ENCODE data around the gene SMIM44.

SMIM44 gene

GRCh38 chr19:3475449-3475848 is 7.8 kb downstream of the SMIM44 start:
- no peak for DNase-seq

GRCh38 chr19:3474614-3475013 is 8.6 kb downstream of the SMIM44 start:
- DNase-seq: no peak

GRCh38 chr19:3474010-3474409 is 9.2 kb downstream of the SMIM44 start:
- no peak for DNase-seq

GRCh38 chr19:3471954-3472655 is 11.1 kb downstream of the SMIM44 start:
- DNase-seq: no peak

GRCh38 chr19:3470500-3471128 is 12.6 kb downstream of the SMIM44 start:
- no peak for DNase-seq

- DNase-seq: no peak
Observed at GRCh38 chr19:3469638-3470499, 13.4 kb downstream of the SMIM44 start.

GRCh38 chr19:3468211-3468610 is 15.0 kb downstream of the SMIM44 start:
- DNase-seq: no peak

GRCh38 chr19:3467437-3468198 is 15.6 kb downstream of the SMIM44 start:
- no peak for DNase-seq

- DNase-seq: no peak
Observed at GRCh38 chr19:3466635-3467034, 16.6 kb downstream of the SMIM44 start.

- no peak for DNase-seq
Observed at GRCh38 chr19:3465552-3465951, 17.7 kb downstream of the SMIM44 start.

- DNase-seq: no peak
Observed at GRCh38 chr19:3464587-3465235, 18.5 kb downstream of the SMIM44 start.

GRCh38 chr19:3463714-3464586 is 19.3 kb downstream of the SMIM44 start:
- DNase-seq: no peak

- DNase-seq: no peak
Observed at GRCh38 chr19:3462991-3463713, 20.1 kb downstream of the SMIM44 start.

GRCh38 chr19:3459965-3460582 is 23.2 kb downstream of the SMIM44 start:
- no peak for DNase-seq

GRCh38 chr19:3459089-3459881 is 24.0 kb downstream of the SMIM44 start:
- no peak for DNase-seq

GRCh38 chr19:3458229-3459088 is 24.8 kb downstream of the SMIM44 start:
- DNase-seq: no peak

- no peak for DNase-seq
Observed at GRCh38 chr19:3457528-3458228, 25.6 kb downstream of the SMIM44 start.

Data from COR-L47 (cell line).